Choroid plexus epithelial cell (primary cell): ENCODE data around the gene CX3CL1.

Source experiments
- DNase-seq: peaks from one replicate; pipeline ENCODE4 v3.0.0-alpha.2; 2010; ENCODE audit warnings: low read depth
- H3K4me3 ChIP-seq: 2 replicates; pipeline ENCODE4 v1.5.1; 2011; ENCODE audit warnings: low read depth, mild to moderate bottlenecking, control low read depth, low read length, moderate library complexity
- TF ChIP-seq, protein P1 (sequence below): conservative IDR thresholded peaks from 2 replicates; pipeline ENCODE4 v1.5.1; 2011; ENCODE audit warnings: low read depth, mild to moderate bottlenecking, control low read depth, inconsistent platforms, low read length, moderate library complexity

CX3CL1 gene

DNA sequence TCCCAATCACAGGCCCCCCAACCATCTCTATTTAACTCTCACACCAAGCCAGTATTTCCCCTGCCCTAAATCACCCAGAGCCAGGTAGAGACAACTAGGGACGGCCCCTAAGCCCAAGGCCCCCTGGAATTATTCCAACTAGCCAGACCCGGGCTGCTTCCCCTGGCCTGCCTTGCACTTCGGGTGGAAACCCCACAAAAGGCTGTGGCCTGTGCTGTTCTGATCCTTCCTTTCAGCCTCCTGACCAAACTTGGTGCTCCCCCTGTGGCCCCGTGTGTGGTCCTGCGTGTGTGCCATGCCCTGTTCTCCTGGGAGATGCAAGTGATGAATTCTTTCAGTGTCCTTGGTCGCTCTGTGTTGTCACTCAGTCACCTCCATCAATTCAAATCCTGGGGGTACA lies 47.2 kb downstream of the CX3CL1 start:
- TF ChIP-seq, protein P1, sequence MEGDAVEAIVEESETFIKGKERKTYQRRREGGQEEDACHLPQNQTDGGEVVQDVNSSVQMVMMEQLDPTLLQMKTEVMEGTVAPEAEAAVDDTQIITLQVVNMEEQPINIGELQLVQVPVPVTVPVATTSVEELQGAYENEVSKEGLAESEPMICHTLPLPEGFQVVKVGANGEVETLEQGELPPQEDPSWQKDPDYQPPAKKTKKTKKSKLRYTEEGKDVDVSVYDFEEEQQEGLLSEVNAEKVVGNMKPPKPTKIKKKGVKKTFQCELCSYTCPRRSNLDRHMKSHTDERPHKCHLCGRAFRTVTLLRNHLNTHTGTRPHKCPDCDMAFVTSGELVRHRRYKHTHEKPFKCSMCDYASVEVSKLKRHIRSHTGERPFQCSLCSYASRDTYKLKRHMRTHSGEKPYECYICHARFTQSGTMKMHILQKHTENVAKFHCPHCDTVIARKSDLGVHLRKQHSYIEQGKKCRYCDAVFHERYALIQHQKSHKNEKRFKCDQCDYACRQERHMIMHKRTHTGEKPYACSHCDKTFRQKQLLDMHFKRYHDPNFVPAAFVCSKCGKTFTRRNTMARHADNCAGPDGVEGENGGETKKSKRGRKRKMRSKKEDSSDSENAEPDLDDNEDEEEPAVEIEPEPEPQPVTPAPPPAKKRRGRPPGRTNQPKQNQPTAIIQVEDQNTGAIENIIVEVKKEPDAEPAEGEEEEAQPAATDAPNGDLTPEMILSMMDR = no peak
- no peak for DNase-seq
- H3K4me3 ChIP-seq = no peak overlapping the region

DNA sequence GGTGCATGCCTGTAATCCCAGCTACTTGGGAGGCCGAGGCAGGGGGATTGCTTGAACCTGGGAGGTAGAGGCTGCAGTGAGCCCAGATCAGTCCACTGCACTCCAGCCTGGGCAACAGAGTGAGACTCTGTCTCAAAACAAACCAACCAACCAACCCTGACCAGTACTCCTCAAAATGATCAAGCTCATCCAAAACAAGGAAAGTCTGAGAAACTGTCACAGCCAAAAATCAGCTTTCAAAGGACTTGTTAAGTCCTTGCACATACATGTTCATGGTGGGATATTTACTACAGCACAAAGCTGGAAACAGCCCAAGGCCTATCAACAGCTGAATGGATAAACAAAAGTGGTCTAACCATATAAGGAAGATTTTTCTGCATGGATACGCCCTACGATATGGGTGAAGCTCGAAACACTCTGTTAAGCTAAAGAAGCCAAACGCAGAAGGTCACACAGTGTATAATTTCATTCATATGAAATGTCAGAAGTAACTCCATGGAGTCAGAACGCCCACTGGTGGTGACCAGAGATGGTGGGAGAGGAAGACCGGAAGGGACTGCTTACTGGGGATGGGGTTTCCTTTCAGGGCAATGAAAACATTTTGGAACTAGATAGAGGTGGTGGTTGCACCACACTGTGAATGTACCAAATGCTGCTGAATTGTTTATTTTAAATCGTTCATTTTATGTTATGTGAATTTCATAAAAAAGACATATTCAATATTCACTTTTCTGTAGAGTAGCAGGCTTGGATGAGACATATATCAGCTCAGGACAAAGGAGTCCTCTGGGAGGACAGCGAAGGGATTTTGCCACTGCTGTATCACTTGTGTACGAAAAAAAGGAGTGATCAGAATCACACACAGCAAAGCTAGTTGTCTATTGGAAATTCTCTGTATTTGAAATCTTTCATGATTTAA lies 50.0 kb downstream of the CX3CL1 start:
- TF ChIP-seq, protein P1 = peak; percentile 92
- no peak overlapping the region for H3K4me3 ChIP-seq
- peak; percentile 82 for DNase-seq

DNA sequence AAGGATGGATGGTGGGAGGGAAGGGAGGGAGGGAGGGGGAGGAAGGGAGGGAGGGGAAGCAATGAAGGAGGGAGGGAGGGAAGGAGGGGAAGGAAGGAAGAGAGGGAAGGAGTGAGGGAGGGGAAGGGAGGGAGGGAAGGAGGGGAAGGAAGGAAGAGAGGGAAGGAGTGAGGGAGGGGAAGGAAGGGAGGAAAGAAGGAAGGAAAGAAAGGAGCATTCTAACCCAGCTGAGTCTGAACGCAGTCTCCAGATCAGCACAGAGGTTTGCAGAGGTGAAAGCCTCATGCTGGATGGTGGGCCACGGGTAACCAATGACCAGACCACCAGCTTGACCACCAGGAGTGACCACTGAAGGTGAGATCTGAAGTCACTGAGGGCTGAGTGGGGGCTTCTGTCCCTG lies 50.9 kb downstream of the CX3CL1 start:
- DNase-seq = no peak
- no peak overlapping the region for H3K4me3 ChIP-seq
- TF ChIP-seq, protein P1 = no peak

DNA sequence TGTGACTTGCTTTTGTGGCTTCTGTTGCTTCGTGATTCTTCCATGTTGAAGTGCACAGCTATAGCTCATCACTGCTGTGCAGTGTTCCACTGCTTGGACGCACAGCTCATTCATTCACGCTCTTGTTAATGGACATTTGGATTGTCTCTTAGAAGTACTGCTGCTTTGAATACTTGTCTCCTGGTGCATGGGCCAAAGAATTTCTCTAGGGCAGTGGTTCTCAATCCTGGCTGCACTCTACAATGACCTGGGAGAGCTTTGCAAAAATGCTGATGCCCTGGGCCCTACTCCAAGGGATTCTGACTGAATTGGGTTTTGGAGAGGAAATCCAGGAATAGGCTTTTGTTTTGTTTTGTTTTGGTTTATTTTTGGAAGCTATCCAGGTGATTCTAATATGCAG lies 52.3 kb downstream of the CX3CL1 start:
- DNase-seq = no peak
- TF ChIP-seq, protein P1 = no peak
- no peak overlapping the region for H3K4me3 ChIP-seq

DNA sequence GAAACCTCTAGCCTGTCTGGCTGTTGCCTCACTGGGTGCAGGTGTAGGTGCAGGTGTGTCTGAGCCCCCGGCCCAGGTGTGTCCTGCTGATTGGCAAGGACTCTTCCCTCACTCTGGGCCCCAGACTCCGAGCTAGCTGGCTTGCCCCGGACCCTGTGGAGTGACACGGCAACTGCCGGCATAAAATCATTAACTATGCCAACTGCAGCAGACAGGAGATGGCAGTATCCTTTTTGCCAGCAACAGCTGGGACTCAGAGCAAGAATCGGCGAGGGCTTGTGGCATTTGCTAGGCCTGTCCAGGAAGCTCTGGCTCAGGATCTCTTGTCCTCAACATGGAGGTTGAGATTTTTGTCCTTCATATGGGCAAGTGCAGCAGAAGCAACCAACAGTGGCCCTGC lies 54.1 kb downstream of the CX3CL1 start:
- TF ChIP-seq, protein P1 = no peak
- H3K4me3 ChIP-seq = no peak overlapping the region
- no peak for DNase-seq

DNA sequence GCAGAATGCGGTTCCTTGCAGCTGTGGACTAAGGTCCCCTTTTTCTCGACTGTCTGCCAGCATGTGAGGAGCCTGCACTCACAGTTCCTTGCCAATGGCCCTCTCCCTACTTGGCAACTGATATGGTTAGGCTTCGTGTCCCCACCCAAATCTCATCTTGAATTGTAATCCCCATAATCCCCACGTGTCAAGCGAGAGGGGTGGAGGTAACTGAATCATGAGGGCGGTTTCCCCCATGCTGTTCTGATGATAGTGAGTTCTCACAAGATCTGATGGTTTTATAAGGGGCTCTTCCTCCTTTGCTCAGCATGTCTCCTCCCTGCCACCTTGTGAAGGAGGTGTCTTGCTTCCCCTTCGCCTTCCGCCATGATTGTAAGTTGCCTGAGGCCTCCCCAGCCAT lies 55.0 kb downstream of the CX3CL1 start:
- no peak overlapping the region for H3K4me3 ChIP-seq
- TF ChIP-seq, protein P1 = no peak
- DNase-seq = no peak

DNA sequence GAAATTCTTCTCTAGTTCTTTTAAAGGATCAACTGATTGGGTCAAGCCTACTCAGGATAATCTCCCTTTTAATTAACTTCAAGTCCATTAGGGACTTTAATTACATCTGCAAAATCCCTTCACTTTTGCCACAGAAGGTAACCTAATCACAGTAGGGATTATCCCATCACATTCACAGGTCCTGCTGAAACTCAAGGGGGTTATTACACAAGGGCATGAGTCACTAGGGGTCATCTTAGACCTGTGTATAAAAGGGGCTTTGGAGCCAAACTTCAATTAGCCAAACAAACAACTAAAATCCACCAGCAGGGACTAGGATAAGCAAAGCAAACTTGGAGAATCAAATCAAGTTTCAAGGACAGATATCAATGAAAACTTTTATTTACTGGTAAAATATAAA lies 55.5 kb downstream of the CX3CL1 start:
- no peak for DNase-seq
- no peak overlapping the region for H3K4me3 ChIP-seq
- TF ChIP-seq, protein P1 = no peak
